Measurements from ENCODE around the gene PCDHA1.
"Not testable (repeated sequence)": the region's sequence is repeated elsewhere in the genome, so short reads cannot be mapped to it uniquely, and the experiment has no call there.

The PCDHA1 gene

DNA sequence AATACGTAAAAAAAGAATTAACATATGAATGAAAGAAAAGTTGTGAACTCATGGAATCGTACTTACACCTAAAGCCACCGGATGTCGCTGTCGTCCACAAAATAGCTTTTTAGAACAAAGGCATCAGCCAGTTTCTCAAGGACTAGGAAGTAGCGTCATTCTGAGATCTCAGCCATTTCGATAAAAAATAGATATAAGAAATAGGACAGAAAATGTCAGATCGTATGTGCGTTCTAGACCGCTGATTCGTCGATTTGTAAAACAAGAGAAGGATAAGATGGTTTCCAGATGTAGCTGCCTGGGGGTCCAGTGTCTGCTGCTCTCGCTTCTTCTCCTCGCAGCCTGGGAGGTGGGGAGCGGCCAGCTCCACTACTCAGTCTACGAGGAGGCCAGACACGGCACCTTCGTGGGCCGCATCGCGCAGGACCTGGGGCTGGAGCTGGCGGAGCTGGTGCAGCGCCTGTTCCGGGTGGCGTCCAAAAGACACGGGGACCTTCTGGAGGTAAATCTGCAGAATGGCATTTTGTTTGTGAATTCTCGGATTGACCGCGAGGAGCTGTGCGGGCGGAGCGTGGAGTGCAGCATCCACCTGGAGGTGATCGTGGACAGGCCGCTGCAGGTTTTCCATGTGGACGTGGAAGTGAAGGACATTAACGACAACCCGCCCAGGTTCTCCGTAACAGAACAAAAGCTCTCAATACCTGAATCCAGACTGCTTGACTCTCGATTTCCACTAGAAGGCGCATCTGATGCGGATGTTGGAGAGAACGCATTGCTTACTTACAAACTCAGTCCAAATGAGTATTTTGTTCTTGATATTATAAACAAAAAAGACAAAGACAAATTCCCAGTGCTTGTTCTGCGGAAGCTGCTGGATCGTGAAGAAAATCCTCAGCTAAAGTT, 70.1 kb downstream of the PCDHA1 start, which contains the start of gene PCDHA10:
PCDHA10 (plus strand) TSS at position 126 of the 903 bp plus-strand sequence; CDS start at position 278, 152 bp downstream.
- DNase-seq = no peak

DNA sequence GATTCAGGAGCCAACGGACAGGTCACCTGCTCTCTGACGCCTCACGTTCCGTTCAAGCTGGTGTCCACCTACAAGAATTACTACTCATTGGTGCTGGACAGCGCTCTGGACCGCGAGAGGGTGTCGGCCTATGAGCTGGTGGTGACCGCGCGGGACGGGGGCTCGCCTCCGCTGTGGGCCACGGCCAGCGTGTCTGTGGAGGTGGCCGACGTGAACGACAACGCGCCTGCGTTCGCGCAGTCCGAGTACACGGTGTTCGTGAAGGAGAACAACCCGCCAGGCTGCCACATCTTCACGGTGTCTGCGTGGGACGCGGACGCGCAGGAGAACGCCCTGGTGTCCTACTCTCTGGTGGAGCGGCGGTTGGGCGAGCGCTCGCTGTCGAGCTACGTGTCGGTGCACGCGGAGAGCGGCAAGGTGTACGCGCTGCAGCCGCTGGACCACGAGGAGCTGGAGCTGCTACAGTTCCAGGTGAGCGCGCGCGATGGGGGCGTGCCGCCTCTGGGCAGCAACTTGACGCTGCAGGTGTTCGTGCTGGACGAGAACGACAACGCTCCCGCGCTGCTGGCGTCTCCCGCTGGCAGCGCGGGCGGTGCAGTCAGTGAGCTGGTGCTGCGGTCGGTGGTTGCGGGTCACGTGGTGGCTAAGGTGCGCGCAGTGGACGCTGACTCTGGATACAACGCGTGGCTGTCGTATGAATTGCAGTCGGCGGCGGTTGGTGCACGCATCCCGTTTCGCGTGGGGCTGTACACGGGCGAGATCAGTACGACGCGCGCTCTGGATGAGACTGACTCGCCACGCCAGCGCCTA, 71.4 kb downstream of the PCDHA1 start:
- no peak for DNase-seq

DNA sequence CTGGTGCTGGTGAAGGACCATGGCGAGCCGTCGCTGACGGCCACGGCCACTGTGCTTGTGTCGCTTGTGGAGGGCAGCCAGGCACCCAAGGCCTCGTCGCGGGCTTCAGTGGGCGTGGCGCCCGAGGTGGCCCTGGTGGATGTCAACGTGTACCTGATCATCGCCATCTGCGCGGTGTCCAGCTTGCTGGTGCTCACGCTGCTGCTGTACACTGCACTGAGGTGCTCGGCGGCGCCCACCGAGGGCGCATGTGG, 72.0 kb downstream of the PCDHA1 start:
- DNase-seq = no peak

DNA sequence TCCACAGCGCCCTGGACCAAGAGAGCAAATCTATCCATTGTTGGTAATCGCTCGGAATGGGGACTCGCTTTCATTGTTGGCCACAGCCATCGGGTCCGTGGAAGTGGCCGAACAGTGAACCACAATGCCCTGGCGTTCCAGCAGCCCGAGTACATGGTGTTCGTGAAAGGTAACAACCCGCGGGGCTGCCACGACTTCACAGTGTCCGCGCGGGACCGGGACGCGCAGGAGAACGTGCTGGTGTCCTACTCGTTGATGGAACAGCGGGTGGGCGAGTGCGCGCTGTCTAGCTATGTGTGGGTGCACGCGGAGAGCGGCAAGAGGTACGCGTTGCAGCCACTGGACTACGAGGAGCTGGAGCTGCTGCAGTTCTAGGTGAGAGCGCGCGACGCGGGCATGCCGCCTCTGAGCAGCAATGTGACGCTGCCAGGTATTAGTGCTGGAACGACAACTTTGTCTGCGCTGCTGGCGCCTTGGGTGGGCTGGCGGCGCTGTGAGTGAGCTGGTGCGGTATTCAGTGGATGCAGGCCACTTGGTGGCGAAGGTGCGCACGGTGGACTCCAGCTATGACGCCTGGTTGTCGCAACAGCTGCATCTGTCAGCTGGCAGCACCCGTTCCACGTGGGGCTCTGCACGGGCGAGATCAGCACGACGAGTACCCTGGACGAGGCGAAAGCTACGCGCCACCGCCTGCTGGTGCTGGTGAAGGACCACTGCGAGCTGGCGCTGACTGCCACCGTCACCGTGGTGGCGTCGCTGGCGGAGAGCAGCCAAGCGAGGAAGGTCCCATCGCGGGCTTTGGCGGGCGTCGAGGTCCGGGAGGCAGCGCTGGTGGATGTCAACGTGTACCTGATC, 76.7 kb downstream of the PCDHA1 start:
- DNase-seq = no peak

DNA sequence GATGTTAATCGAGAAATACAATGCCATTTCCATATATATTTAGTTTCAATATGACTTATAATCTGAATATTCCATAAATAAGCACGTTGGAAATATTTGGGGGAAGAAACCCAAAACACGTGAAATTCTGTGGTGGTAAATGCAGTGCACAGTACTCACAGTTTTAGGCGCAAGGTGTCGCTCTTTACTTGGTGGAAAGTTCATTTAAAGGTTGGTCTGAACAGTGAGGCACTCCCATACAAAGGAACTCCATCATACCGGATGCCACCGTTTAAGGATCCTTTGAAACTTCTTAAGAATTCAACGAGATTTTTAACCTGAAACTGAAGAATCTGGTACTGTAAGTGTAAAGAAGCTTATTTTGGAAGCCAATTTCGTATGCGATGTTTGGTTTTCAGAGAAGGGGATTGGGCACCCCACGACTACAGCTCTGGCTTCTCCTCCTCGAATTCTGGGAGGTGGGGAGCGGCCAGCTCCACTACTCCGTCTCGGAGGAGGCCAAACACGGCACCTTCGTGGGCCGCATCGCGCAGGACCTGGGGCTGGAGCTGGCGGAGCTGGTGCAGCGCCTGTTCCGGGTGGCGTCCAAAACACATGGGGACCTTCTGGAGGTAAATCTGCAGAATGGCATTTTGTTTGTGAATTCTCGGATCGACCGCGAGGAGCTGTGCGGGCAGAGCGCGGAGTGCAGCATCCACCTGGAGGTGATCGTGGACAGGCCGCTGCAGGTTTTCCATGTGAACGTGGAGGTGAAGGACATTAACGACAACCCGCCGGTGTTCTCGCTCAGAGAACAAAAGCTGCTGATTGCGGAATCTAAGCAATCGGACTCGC, 83.0 kb downstream of the PCDHA1 start, which contains the start of gene PCDHA11:
PCDHA11 (plus strand) TSS at position 237 of the 834 bp plus-strand sequence; CDS start at position 384, 147 bp downstream.
- DNase-seq = no peak

DNA sequence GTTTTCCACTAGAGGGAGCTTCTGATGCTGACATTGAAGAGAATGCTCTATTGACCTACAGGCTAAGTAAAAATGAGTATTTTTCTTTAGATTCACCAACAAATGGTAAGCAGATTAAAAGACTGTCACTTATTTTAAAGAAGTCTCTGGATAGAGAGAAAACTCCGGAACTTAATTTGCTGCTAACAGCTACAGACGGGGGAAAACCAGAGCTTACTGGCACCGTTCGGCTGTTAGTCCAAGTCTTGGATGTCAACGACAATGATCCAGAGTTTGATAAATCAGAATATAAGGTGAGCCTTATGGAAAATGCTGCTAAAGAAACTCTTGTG, 83.6 kb downstream of the PCDHA1 start:
- no peak for DNase-seq

DNA sequence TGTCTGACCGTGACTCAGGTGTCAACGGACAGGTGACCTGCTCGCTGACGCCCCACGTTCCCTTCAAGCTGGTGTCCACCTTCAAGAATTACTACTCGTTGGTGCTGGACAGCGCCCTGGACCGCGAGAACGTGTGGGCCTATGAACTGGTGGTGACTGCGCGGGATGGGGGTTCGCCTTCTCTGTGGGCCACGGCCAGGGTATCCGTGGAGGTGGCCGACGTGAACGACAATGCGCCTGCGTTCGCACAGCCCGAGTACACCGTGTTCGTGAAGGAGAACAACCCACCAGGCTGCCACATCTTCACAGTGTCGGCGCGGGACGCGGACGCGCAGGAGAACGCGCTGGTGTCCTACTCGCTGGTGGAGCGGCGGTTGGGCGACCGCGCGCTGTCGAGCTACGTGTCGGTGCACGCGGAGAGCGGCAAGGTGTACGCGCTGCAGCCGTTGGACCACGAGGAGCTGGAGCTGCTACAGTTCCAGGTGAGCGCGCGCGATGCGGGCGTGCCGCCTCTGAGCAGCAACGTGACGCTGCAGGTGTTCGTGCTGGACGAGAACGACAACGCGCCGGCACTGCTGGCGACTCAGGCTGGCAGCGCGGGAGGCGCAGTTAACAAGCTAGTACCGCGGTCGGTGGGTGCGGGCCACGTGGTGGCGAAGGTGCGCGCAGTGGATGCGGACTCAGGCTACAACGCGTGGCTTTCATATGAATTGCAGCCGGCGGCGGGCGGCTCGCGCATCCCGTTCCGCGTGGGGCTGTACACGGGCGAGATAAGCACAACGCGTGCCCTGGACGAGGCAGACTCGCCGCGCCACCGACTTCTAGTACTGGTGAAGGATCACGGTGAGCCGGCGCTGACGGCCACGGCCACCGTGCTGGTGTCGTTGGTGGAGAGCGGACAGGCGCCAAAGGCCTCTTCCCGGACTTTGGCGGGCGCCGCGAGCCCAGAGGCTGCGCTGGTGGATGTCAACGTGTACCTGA, 84.6 kb downstream of the PCDHA1 start:
- DNase-seq = no peak

DNA sequence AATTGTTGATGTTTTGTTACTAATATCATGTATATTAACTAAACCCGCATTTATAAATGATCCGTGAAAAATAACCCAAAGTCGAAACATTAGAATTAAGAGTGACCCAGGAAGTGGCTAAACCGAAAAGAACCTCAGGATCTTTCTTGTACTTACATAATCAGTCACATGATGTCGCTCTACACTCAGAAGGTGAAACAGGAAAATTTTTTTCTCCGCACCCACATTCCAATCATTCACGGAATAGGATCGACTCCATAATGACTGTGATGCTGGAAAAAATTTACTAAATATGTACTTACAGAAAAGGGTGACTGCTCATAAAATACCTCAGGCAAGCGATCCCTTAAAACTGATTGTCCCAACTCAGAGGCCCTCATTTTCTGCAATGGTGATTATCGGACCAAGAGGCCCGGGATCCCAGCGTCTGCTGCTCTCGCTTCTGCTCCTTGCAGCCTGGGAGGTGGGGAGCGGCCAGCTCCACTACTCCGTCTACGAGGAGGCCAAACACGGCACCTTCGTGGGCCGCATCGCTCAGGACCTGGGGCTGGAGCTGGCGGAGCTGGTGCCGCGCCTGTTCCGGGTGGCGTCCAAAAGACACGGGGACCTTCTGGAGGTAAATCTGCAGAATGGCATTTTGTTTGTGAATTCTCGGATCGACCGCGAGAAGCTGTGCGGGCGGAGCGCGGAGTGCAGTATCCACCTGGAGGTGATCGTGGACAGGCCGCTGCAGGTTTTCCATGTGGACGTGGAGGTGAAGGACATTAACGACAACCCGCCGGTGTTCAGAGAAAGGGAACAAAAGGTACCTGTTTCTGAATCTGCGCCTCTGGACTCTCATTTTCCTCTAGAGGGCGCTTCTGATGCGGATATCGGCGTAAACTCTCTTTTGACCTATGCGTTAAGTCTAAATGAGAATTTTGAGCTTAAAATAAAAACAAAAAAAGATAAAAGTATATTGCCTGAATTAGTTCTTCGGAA, 89.4 kb downstream of the PCDHA1 start, which contains the start of gene PCDHA12:
PCDHA12 (plus strand) TSS at position 224 of the 981 bp plus-strand sequence; CDS start at position 389, 165 bp downstream.
- no peak for DNase-seq

DNA sequence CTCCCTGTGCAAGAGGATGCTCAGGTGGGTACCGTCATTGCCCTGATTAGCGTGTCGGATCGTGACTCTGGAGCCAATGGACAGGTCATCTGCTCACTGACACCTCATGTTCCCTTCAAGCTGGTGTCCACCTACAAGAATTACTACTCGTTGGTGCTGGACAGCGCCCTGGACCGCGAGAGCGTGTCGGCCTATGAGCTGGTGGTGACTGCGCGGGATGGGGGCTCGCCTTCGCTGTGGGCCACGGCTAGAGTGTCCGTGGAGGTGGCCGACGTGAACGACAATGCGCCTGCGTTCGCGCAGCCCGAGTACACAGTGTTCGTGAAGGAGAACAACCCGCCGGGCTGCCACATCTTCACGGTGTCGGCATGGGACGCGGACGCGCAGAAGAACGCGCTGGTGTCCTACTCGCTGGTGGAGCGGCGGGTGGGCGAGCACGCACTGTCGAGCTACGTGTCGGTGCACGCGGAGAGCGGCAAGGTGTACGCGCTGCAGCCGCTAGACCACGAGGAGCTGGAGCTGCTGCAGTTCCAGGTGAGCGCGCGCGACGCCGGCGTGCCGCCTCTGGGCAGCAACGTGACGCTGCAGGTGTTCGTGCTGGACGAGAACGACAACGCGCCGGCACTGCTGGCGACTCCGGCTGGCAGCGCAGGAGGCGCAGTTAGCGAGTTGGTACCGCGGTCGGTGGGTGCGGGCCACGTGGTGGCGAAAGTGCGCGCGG, 90.8 kb downstream of the PCDHA1 start:
- not testable (repeated sequence) for DNase-seq

DNA sequence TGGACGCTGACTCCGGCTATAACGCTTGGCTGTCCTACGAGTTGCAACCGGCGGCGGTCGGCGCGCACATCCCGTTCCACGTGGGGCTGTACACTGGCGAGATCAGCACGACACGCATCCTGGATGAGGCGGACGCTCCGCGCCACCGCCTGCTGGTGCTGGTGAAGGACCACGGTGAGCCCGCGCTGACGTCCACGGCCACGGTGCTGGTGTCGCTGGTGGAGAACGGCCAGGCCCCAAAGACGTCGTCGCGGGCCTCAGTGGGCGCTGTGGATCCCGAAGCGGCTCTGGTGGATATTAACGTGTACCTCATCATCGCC, 91.3 kb downstream of the PCDHA1 start:
- no peak for DNase-seq

DNA sequence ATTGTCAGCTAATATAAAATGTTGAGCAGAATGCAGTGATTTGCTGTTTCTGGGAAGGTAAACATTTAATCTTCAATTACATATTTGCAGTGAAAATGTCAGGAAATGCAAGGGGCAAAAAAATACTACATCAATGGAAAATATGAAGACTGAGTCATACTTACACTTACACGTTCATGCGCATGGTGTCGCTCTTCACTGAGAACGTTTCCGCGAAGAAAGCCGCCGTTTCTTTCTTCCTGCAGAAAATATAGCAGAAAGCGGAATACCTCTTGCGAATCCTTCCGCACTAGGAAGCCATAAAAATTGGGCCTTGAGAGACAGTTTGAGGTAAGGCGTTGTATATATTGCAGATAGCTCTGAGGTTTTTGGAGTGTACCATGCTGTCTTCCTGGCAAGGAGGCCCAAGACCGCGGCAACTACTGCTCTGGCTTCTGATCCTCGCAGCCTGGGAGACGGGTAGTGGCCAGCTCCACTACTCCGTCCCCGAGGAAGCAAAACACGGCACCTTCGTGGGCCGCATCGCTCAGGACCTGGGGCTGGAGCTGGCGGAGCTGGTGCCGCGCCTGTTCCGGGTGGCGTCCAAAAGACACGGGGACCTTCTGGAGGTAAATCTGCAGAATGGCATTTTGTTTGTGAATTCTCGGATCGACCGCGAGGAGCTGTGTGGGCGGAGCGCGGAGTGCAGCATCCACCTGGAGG, 96.1 kb downstream of the PCDHA1 start, which contains the start of gene PCDHA13:
PCDHA13 (plus strand) TSS at position 236 of the 702 bp plus-strand sequence; CDS start at position 381, 145 bp downstream.
- no peak for DNase-seq

DNA sequence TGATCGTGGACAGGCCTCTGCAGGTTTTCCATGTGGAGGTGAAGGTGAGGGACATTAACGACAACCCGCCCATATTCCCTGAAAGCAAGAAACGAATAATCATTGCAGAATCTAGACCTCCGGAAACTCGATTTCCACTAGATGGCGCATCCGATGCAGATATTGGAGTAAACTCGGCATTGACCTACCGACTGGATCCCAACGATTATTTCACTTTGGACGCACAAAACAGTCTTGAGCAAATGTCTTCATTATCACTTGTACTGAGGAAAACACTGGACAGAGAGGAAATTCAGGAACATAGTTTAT, 96.6 kb downstream of the PCDHA1 start:
- no peak for DNase-seq

DNA sequence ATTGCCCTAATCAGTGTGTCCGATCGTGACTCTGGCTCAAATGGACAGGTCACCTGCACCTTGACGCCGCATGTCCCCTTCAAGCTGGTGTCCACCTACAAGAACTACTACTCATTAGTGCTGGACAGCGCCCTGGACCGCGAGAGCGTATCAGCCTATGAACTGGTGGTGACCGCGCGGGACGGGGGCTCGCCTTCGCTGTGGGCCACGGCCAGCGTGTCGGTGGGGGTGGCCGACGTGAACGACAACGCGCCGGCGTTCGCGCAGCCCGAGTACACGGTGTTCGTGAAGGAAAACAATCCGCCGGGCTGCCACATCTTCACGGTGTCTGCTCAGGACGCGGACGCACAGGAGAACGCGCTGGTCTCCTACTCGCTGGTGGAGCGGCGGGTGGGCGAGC, 97.4 kb downstream of the PCDHA1 start:
- DNase-seq = no peak

DNA sequence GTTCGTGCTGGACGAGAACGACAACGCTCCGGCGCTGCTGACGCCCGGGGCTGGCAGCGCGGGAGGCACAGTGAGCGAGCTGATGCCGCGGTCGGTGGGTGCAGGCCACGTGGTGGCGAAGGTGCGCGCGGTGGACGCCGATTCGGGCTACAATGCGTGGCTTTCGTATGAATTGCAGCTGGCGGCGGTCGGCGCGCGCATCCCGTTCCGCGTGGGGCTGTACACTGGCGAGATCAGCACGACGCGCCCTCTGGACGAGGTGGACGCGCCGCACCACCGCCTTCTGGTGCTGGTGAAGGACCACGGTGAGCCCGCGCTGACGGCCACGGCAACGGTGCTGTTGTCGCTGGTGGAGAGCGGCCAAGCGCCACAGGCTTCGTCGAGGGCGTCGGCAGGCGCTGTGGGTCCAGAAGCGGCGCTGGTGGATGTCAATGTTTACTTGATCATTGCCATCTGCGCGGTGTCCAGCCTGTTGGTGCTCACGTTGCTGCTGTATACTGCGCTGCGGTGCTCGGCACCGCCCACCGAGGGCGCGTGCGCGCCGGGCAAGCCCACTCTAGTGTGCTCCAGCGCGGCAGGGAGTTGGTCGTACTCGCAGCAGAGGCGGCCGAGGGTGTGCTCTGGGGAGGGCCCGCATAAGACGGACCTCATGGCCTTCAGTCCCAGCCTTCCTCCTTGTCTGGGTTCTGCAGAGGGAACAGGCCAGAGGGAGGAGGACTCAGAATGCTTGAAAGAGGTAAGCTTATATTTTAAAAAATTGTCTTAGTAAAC, 98.2 kb downstream of the PCDHA1 start:
- no peak for DNase-seq

DNA sequence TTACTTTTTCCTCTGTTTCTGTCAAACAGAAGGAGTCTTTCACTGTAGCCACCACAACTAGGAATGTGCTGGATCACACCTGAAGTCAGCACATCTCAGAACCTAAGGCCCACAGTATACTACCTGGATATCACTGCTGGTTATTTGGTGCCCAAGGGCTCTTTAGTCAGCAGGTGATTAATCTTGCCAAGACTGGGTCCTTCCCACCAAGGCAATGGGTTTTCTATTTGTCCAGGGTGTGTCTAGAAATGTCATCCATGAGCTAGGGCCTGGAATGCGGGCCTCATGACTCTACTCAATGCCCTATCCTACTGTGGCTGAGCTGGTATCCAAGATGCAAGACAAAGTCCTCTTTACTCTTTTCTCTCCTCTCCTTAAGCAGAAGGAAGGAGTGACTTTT, 130.4 kb downstream of the PCDHA1 start:
- no peak for DNase-seq

DNA sequence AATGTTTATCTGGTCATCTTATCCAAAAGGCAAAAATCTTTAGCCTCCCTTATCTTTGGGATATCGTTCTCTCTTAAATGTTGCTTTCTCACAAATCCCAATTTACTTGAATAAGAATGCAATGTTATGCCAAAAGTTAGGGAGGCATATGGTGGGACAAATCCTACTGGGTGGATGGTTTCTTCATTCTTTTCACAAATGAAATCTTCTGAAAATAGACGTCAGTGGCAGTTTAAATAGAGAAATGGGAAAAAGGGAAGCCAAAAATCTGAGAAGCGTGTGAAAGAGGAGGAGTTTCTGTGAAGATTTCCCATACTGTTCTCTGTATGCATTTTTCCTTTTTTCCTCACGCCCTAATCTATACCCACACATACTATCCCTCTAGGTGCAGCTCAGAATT, 137.7 kb downstream of the PCDHA1 start:
- DNase-seq = no peak

DNA sequence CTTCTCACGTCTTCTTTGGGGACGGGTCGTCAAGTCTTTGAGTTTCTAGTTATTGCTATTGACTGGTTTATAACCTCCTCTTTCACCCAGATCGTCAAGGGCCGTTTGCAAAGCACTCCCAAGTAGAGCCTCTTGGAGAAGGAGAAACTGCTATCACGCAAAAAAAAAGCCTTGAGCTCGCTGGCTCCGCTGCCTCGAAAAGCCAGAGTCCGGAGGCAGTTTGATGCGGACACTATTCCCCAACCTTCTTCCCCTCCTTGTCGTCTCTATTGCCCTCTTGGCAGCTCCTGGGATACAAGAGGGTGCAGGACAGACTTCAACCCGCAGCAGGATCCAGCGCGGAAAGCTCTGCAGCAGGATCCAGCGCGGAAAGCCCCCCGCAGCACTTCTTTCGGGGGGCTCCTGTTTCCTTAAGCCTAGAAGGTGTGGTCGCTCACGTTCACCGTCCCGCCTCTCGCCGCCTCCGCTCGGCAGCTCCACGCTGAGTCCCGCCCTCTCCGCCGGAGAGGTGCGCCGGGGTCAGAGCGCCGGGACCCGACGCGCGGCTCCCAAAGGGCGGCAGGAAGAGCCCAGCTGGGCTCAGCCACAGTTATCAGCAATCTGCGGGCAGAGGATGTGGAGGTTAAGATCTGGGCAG, 140.0 kb downstream of the PCDHA1 start, which contains the start of gene PCDHAC1:
PCDHAC1 (plus strand) TSS at position 494 of the 637 bp plus-strand sequence. CDS start 594 bp downstream, outside the sequence.
- peak; percentile 5 for DNase-seq
